GM23248 (cell line): ENCODE data around the gene EMILIN2.

Experiments used
- EZH2 ChIP-seq: fragments of 200-600 bp; sonication (generic); IDR thresholded peaks from 2 replicates; pipeline ENCODE4 v1.6.1; 2018; ENCODE audit warnings: antibody characterized with exemption, mild to moderate bottlenecking; ENCODE audit not compliant: insufficient read depth, poor library complexity, severe bottlenecking
- EZH2phosphoT487 ChIP-seq: fragments of 200-600 bp; sonication (generic); IDR thresholded peaks from 2 replicates; pipeline ENCODE4 v1.6.1; 2018; ENCODE audit warnings: antibody characterized with exemption, moderate library complexity, mild to moderate bottlenecking, low read depth; ENCODE audit not compliant: insufficient read depth

DNA sequence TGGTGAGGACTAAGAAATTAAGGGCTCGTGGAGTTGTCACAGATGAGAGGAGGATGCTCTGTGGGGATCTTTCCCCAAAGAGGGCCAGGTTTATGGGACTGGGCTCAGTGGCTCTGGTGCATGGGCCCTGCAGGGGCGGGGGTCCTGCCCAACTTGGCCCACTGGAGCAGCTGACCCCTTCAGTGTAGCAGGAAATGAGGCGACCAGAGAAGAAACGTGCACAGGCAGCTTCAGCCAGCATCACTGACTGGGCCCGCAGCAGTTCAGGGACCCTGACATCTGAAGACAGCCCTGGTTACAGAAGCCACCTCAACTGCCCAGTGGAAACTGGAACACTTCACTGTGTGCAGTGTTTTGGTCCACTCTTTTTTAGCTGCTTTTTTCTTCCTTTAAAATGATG, 72.8 kb downstream of the EMILIN2 start:
- no peak for TF ChIP-seq EZH2
- TF ChIP-seq EZH2phosphoT487 = no peak
